CD8-positive, alpha-beta memory T cell (primary cell): ENCODE data around the gene IL1RAP. TPM values are rescaled to one million over a fixed set of nuclear protein-coding genes. Genes with fewer than 3 reads are reported as not detected.

Source experiments
- CTCF ChIA-PET: fragments of 350-600 bp; sonication (Branson Sonifier 250); formaldehyde crosslinking; loops from one replicate; lab custom pipeline; 2021; ENCODE audit warnings: antibody characterized with exemption; lab: Charles Lee
- POLR2A ChIA-PET: fragments of 350-600 bp; sonication (Branson Sonifier 250); formaldehyde crosslinking; loops from one replicate; lab custom pipeline; 2021; ENCODE audit warnings: antibody characterized with exemption; lab: Charles Lee
- DNase-seq, 5 donors: peaks; one replicate each; pipeline versions ENCODE4 v3.0.0 to v3.0.0-alpha.2; 2020 to 2022; ENCODE audit warnings: mixed read lengths in 1 of 5
- H3K27ac ChIP-seq: one replicate; pipeline ENCODE4 v1.7.0; 2013; ENCODE audit warnings: low read depth, mild to moderate bottlenecking, low read length, moderate library complexity
- H3K27me3 ChIP-seq: 2 replicates; pipeline ENCODE4 v1.7.0; 2013; ENCODE audit warnings: low read length, mild to moderate bottlenecking; ENCODE audit not compliant: insufficient read depth, poor library complexity, severe bottlenecking
- H3K36me3 ChIP-seq: 2 replicates; pipeline ENCODE4 v1.7.0; 2013; ENCODE audit warnings: mild to moderate bottlenecking, low read length, moderate library complexity; ENCODE audit not compliant: insufficient read depth
- H3K4me1 ChIP-seq: 2 replicates; pipeline ENCODE4 v1.7.0; 2013; ENCODE audit warnings: mild to moderate bottlenecking, low read length, moderate library complexity; ENCODE audit not compliant: insufficient read depth
- H3K4me3 ChIP-seq: 2 replicates; pipeline ENCODE4 v1.7.0; 2013; ENCODE audit warnings: mild to moderate bottlenecking, low read length
- H3K9me3 ChIP-seq: 2 replicates; pipeline ENCODE4 v1.7.0; 2013; ENCODE audit warnings: mild to moderate bottlenecking, low read length
- H3K27ac Mint-ChIP-seq, 8 donors: one replicate each; pipeline ENCODE4 v1.8.0; 2020 to 2021; ENCODE audit warnings: mixed read lengths in 8 of 8, mild to moderate bottlenecking in 6 of 8, inconsistent platforms in 3 of 8, moderate library complexity in 3 of 8
- H3K27me3 Mint-ChIP-seq, 2 donors: one replicate each; pipeline ENCODE4 v1.8.0; 2020 to 2021; ENCODE audit warnings: mixed read lengths in 2 of 2, mild to moderate bottlenecking in 1 of 2, moderate library complexity in 1 of 2
- H3K36me3 Mint-ChIP-seq, 3 donors: one replicate each; pipeline ENCODE4 v1.8.0; 2020 to 2021; ENCODE audit warnings: mixed read lengths in 3 of 3, inconsistent platforms in 1 of 3, mild to moderate bottlenecking in 1 of 3
- H3K4me1 Mint-ChIP-seq, 3 donors: one replicate each; pipeline ENCODE4 v1.8.0; 2020 to 2021; ENCODE audit warnings: mixed read lengths in 3 of 3, inconsistent platforms in 1 of 3, mild to moderate bottlenecking in 1 of 3
- H3K4me3 Mint-ChIP-seq, 7 donors: one replicate each; pipeline ENCODE4 v1.8.0; 2020 to 2021; ENCODE audit warnings: mixed read lengths in 7 of 7, mild to moderate bottlenecking in 6 of 7, moderate library complexity in 4 of 7, inconsistent platforms in 2 of 7
- H3K9me3 Mint-ChIP-seq, 5 donors: one replicate each; pipeline ENCODE4 v1.8.0; 2020 to 2022; ENCODE audit warnings: mixed read lengths in 5 of 5, mild to moderate bottlenecking in 3 of 5, moderate library complexity in 2 of 5, inconsistent platforms in 1 of 5
- polyA plus RNA-seq: library from polyadenylated mRNA; unstranded; fragments of 300-500 nt; fragmentation: Illumina TruSeq; gene quantifications from one replicate; pipeline ENCODE4 v1.2.3, GENCODE V29; 2021
- total RNA-seq, 2 experiments: library from RNA; stranded (reverse); gene quantifications; one replicate each; pipeline ENCODE4 v1.2.3, GENCODE V29; 2021

The IL1RAP gene
- total and polyA plus RNA-seq, 3 experiments from 2014 or later: 5.2 to 11.5 (median 6.7) TPM

GRCh38 chr3:190694335-190695001, 180.6 kb downstream of the IL1RAP start:
- Mint-ChIP-seq H3K27me3 (peaks cover 6 to 17% of the 10 kb centered on the region in 2 donors), H3K4me3 (no peak overlapping the region), H3K9me3 (no peaks in the 10 kb centered on the region), H3K27ac (no peak overlapping the region), H3K36me3 (no peaks in the 10 kb centered on the region), H3K4me1 (no peaks in the 10 kb centered on the region)
- DNase-seq: no peak
- Histone ChIP-seq H3K27me3 (no peaks in the 10 kb centered on the region), H3K36me3 (no peaks in the 10 kb centered on the region), H3K9me3 (no peaks in the 10 kb centered on the region), H3K4me1 (no peaks in the 10 kb centered on the region), H3K27ac (no peak overlapping the region), H3K4me3 (no peak overlapping the region)
- ChIA-PET CTCF (no interaction called here), POLR2A (no interaction called here)

- ChIA-PET CTCF (no interaction called here), POLR2A (no interaction called here)
- no peak overlapping the region for H3K27ac ChIP-seq
Measured at GRCh38 chr3:190695225-190695624, 181.3 kb downstream of the IL1RAP start.

GRCh38 chr3:190695994-190696393, 182.1 kb downstream of the IL1RAP start:
- Histone ChIP-seq H3K4me1 (no peaks in the 10 kb centered on the region), H3K27ac (no peak overlapping the region), H3K4me3 (no peak overlapping the region), H3K36me3 (no peaks in the 10 kb centered on the region), H3K9me3 (no peaks in the 10 kb centered on the region), H3K27me3 (no peaks in the 10 kb centered on the region)
- no peaks in the 10 kb centered on the region for H3K4me1 Mint-ChIP-seq
- H3K9me3 Mint-ChIP-seq: no peaks in the 10 kb centered on the region
- H3K4me3 Mint-ChIP-seq: no peak overlapping the region
- no peaks in the 10 kb centered on the region for H3K36me3 Mint-ChIP-seq
- ChIA-PET CTCF (no interaction called here), POLR2A (no interaction called here)
- H3K27ac Mint-ChIP-seq: no peak overlapping the region
- no peak for DNase-seq
- peaks cover 6 to 17% of the 10 kb centered on the region in 2 donors for H3K27me3 Mint-ChIP-seq

More at GRCh38 chr3:190695225-190695624, 181.3 kb downstream of the IL1RAP start:
- Mint-ChIP-seq H3K4me3 (no peak overlapping the region), H3K27ac (no peak overlapping the region), H3K9me3 (no peaks in the 10 kb centered on the region), H3K36me3 (no peaks in the 10 kb centered on the region), H3K27me3 (peaks cover 6 to 17% of the 10 kb centered on the region in 2 donors), H3K4me1 (no peaks in the 10 kb centered on the region)
- Histone ChIP-seq H3K36me3 (no peaks in the 10 kb centered on the region), H3K4me1 (no peaks in the 10 kb centered on the region), H3K27me3 (no peaks in the 10 kb centered on the region), H3K4me3 (no peak overlapping the region), H3K9me3 (no peaks in the 10 kb centered on the region)
- DNase-seq: no peak

GRCh38 chr3:190696777-190697501, 183.1 kb downstream of the IL1RAP start:
- H3K27ac ChIP-seq: no peak overlapping the region
- no peak overlapping the region for H3K27ac Mint-ChIP-seq
- H3K4me3 Mint-ChIP-seq: no peak overlapping the region
- no peaks in the 10 kb centered on the region for H3K36me3 ChIP-seq
- H3K4me1 Mint-ChIP-seq: no peaks in the 10 kb centered on the region
- H3K27me3 ChIP-seq: no peaks in the 10 kb centered on the region
- no peaks in the 10 kb centered on the region for H3K9me3 ChIP-seq
- ChIA-PET CTCF (no interaction called here), POLR2A (no interaction called here)
- DNase-seq: no peak
- no peaks in the 10 kb centered on the region for H3K36me3 Mint-ChIP-seq
- H3K27me3 Mint-ChIP-seq: peaks cover 6 to 17% of the 10 kb centered on the region in 2 donors
- no peaks in the 10 kb centered on the region for H3K9me3 Mint-ChIP-seq
- H3K4me1 ChIP-seq: no peaks in the 10 kb centered on the region
- H3K4me3 ChIP-seq: no peak overlapping the region

GRCh38 chr3:190697502-190697830, 183.6 kb downstream of the IL1RAP start:
- H3K4me1 ChIP-seq: no peaks in the 10 kb centered on the region
- no peak overlapping the region for H3K27ac ChIP-seq
- Mint-ChIP-seq H3K36me3 (no peaks in the 10 kb centered on the region), H3K4me1 (no peaks in the 10 kb centered on the region), H3K9me3 (no peaks in the 10 kb centered on the region), H3K27me3 (peaks cover 6 to 17% of the 10 kb centered on the region in 2 donors), H3K27ac (no peak overlapping the region), H3K4me3 (no peak overlapping the region)
- H3K36me3 ChIP-seq: no peaks in the 10 kb centered on the region
- no peaks in the 10 kb centered on the region for H3K27me3 ChIP-seq
- ChIA-PET POLR2A (no interaction called here), CTCF (no interaction called here)
- DNase-seq: no peak
- H3K9me3 ChIP-seq: no peaks in the 10 kb centered on the region
- no peak overlapping the region for H3K4me3 ChIP-seq

GRCh38 chr3:190697901-190698300, 184.0 kb downstream of the IL1RAP start:
- H3K4me1 Mint-ChIP-seq: no peaks in the 10 kb centered on the region
- no peaks in the 10 kb centered on the region for H3K9me3 Mint-ChIP-seq
- no peaks in the 10 kb centered on the region for H3K27me3 ChIP-seq
- no peaks in the 10 kb centered on the region for H3K9me3 ChIP-seq
- no peak overlapping the region for H3K27ac Mint-ChIP-seq
- peaks cover 6 to 17% of the 10 kb centered on the region in 2 donors for H3K27me3 Mint-ChIP-seq
- H3K4me3 Mint-ChIP-seq: no peak overlapping the region
- DNase-seq: no peak
- H3K36me3 ChIP-seq: no peaks in the 10 kb centered on the region
- no peak overlapping the region for H3K27ac ChIP-seq
- no peak overlapping the region for H3K4me3 ChIP-seq
- H3K36me3 Mint-ChIP-seq: no peaks in the 10 kb centered on the region
- POLR2A ChIA-PET: no interaction called here
- CTCF ChIA-PET: no interaction called here
- no peaks in the 10 kb centered on the region for H3K4me1 ChIP-seq

- Histone ChIP-seq H3K27me3 (no peaks in the 10 kb centered on the region), H3K9me3 (no peaks in the 10 kb centered on the region), H3K27ac (no peak overlapping the region), H3K4me1 (no peaks in the 10 kb centered on the region), H3K36me3 (no peaks in the 10 kb centered on the region), H3K4me3 (no peak overlapping the region)
- H3K4me3 Mint-ChIP-seq: no peak overlapping the region
- no peaks in the 10 kb centered on the region for H3K4me1 Mint-ChIP-seq
- no peak overlapping the region for H3K27ac Mint-ChIP-seq
- CTCF ChIA-PET: no interaction called here
- no peak for DNase-seq
- H3K27me3 Mint-ChIP-seq: peaks cover 6 to 18% of the 10 kb centered on the region in 2 donors
- no peaks in the 10 kb centered on the region for H3K36me3 Mint-ChIP-seq
- POLR2A ChIA-PET: no interaction called here
- peaks cover 0 to 4% (median 0%) of the 10 kb centered on the region in 5 donors for H3K9me3 Mint-ChIP-seq
Measured at GRCh38 chr3:190699776-190700175, 185.9 kb downstream of the IL1RAP start.

GRCh38 chr3:190701096-190701532, 187.2 kb downstream of the IL1RAP start:
- H3K4me1 Mint-ChIP-seq: no peaks in the 10 kb centered on the region
- no peak overlapping the region for H3K4me3 Mint-ChIP-seq
- H3K9me3 Mint-ChIP-seq: peaks cover 0 to 4% (median 0%) of the 10 kb centered on the region in 5 donors
- CTCF ChIA-PET: no interaction called here
- no peak for DNase-seq
- H3K9me3 ChIP-seq: no peaks in the 10 kb centered on the region
- no peaks in the 10 kb centered on the region for H3K27me3 ChIP-seq
- H3K27me3 Mint-ChIP-seq: peaks cover 0 to 9% of the 10 kb centered on the region in 2 donors
- H3K4me1 ChIP-seq: no peaks in the 10 kb centered on the region
- H3K36me3 Mint-ChIP-seq: no peaks in the 10 kb centered on the region
- no peaks in the 10 kb centered on the region for H3K36me3 ChIP-seq
- H3K4me3 ChIP-seq: no peak overlapping the region
- no peak overlapping the region for H3K27ac ChIP-seq
- no peak overlapping the region for H3K27ac Mint-ChIP-seq
- POLR2A ChIA-PET: no interaction called here
